A673 (cell line): ENCODE data around the gene BUD31.

Source experiments
- CTCF ChIP-seq: fragments of 300-800, 200-600 bp; sonication (generic); conservative IDR thresholded peaks from 2 replicates; pipeline ENCODE4 v1.5.1; 2017; ENCODE audit warnings: low read depth, mild to moderate bottlenecking, antibody characterized with exemption, low read length, moderate library complexity, mixed read lengths
- EZH2 ChIP-seq: fragments of 200-600 bp; sonication (generic); IDR thresholded peaks from 2 replicates; pipeline ENCODE4 v1.6.1; 2017; ENCODE audit warnings: borderline replicate concordance, low read depth, mild to moderate bottlenecking, mixed read lengths, antibody characterized with exemption, low read length; ENCODE audit not compliant: poor library complexity, severe bottlenecking

- TF ChIP-seq CTCF (no peak), EZH2 (no peak)
These were observed 29.7 kb upstream of the BUD31 start for GRCh38 chr7:99379043-99379577.
